VCaP (cell line): Measurements from ENCODE around the gene CMKLR1.

Experiments used
- H3K27ac ChIP-seq: fragments of 450-650 bp; 2 replicates; pipeline ENCODE4 v1.5.1; 2017
- CTCF ChIP-seq: fragments of 450-650 bp; conservative IDR thresholded peaks from 2 replicates; pipeline ENCODE4 v1.5.1; 2017; ENCODE audit warnings: mild to moderate bottlenecking, moderate library complexity

CMKLR1 gene

GRCh38 chr12:108338915-108339657 is at the start of gene CMKLR1:
CMKLR1 (minus strand) TSS chr12:108339311; CDS start chr12:108293591, 45,720 bp downstream.
- TF ChIP-seq CTCF: no peak
- no peak within 1 kb of the TSS for H3K27ac ChIP-seq

GRCh38 chr12:108387771-108388170 is 48.7 kb upstream of the CMKLR1 start:
- TF ChIP-seq CTCF: no peak
- H3K27ac ChIP-seq: no peak overlapping the region

- TF ChIP-seq CTCF: no peak
- H3K27ac ChIP-seq: no peak overlapping the region
Measured at GRCh38 chr12:108386709-108387360, 47.7 kb upstream of the CMKLR1 start.

- H3K27ac ChIP-seq: no peak overlapping the region
- TF ChIP-seq CTCF: no peak
Measured at GRCh38 chr12:108382437-108382801, 43.3 kb upstream of the CMKLR1 start.

- no peak overlapping the region for H3K27ac ChIP-seq
- no peak for TF ChIP-seq CTCF
Measured at GRCh38 chr12:108381787-108382436, 42.8 kb upstream of the CMKLR1 start.

- TF ChIP-seq CTCF: no peak
- no peak overlapping the region for H3K27ac ChIP-seq
Measured at GRCh38 chr12:108380382-108380781, 41.3 kb upstream of the CMKLR1 start.

- no peak overlapping the region for H3K27ac ChIP-seq
- no peak for TF ChIP-seq CTCF
Measured at GRCh38 chr12:108379823-108380222, 40.7 kb upstream of the CMKLR1 start.
